Activated naive CD4-positive, alpha-beta T cell treated with anti-CD3 and anti-CD28 coated beads, Interleukin-2, amount 10 ng/mL, durations not matched to agents 7 days and 5 days (primary cell): ENCODE results near the gene EREG.
"Not testable (repeated sequence)": the region's sequence is repeated elsewhere in the genome, so short reads cannot be mapped to it uniquely, and the experiment has no call there.

ENCODE experiments used
- CTCF ChIA-PET: fragments of 350-600 bp; sonication (Branson Sonifier 250); formaldehyde crosslinking; loops from one replicate; lab custom pipeline; 2021; ENCODE audit warnings: antibody characterized with exemption; lab: Charles Lee
- DNase-seq: peaks from one replicate; pipeline ENCODE4 v3.0.0-alpha.2; 2020
- H3K27ac Mint-ChIP-seq: one replicate; pipeline ENCODE4 v1.8.0; 2021; ENCODE audit warnings: mild to moderate bottlenecking, moderate library complexity, mixed read lengths
- H3K27me3 Mint-ChIP-seq: one replicate; pipeline ENCODE4 v1.8.0; 2021; ENCODE audit warnings: mild to moderate bottlenecking, mixed read lengths
- H3K36me3 Mint-ChIP-seq: one replicate; pipeline ENCODE4 v1.8.0; 2021; ENCODE audit warnings: mixed read lengths
- H3K4me1 Mint-ChIP-seq: one replicate; pipeline ENCODE4 v1.8.0; 2021; ENCODE audit warnings: mixed read lengths
- H3K4me3 Mint-ChIP-seq: one replicate; pipeline ENCODE4 v1.8.0; 2021; ENCODE audit warnings: mild to moderate bottlenecking, moderate library complexity, mixed read lengths
- H3K9me3 Mint-ChIP-seq: one replicate; pipeline ENCODE4 v1.8.0; 2021; ENCODE audit warnings: mixed read lengths

EREG gene

GRCh38 chr4:74329307-74329706 lies 35.6 kb upstream of the EREG start:
- CTCF ChIA-PET, result interaction anchor here (0.8 kb wide), 1 partner anchor 294 kb away, joined by 3 read pairs; no protein-coding TSS in a partner anchor
- no peaks in the 10 kb centered on the region for H3K36me3 Mint-ChIP-seq
- H3K4me1 Mint-ChIP-seq, result no peaks in the 10 kb centered on the region
- peaks cover 5% of the 10 kb centered on the region for H3K27me3 Mint-ChIP-seq
- H3K9me3 Mint-ChIP-seq, result no peaks in the 10 kb centered on the region
- DNase-seq, result no peak
- no peak overlapping the region for H3K4me3 Mint-ChIP-seq
- H3K27ac Mint-ChIP-seq, result no peak overlapping the region

DNA sequence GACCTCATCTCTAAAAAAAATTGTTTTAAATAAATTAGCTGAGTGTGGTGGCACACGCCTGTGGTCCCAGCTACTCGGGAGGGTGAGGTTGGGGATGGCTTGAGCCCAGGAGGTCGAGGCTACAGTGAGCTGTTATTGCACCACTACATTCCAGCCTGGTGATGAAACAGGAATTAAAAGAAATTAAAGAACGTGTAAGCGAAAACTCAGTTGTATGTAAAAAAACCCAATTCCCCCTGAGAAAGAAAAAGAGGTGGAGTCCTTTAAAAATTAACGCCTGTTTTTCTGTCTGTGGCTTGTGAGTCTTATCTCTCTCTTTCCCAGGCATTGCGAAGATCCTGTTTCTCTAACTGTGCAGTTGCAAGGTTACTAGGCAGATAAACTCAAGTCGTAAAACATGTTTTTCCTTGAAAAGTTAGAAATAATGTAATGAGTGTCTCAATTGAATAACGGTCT lies 34.6 kb upstream of the EREG start:
- Mint-ChIP-seq H3K4me3 (no peak overlapping the region), H3K4me1 (no peaks in the 10 kb centered on the region), H3K27me3 (peaks cover 9% of the 10 kb centered on the region), H3K9me3 (no peaks in the 10 kb centered on the region), H3K36me3 (no peaks in the 10 kb centered on the region), H3K27ac (no peak overlapping the region)
- DNase-seq, result no peak
- CTCF ChIA-PET, result interaction anchor here (1.0 kb wide), 1 partner anchor 42 kb away, joined by 3 read pairs; no protein-coding TSS in a partner anchor

DNA sequence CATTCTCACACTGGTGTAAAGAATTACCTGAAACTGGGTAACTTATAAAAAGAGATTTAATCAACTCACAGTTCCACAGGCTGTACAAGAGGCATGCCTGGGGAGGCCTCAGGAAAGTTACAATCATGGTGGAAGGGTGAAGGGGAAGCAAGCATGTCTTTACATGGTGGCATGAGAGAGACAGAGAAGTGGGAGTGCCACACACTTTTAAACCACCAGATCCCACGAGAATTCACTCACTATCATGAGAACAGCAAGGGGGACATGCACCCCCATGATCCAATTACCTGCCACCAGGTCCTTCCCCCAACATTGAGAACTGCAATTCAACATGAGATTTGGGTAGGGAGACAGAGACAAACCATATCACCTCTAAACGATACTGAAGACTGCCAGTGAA lies 33.7 kb upstream of the EREG start:
- no peak for DNase-seq
- CTCF ChIA-PET, result interaction anchor here (1.0 kb wide), 1 partner anchor 41 kb away, joined by 3 read pairs; no protein-coding TSS in a partner anchor
- H3K4me3 Mint-ChIP-seq, result no peak overlapping the region
- no peaks in the 10 kb centered on the region for H3K36me3 Mint-ChIP-seq
- H3K27me3 Mint-ChIP-seq, result peaks cover 9% of the 10 kb centered on the region
- no peaks in the 10 kb centered on the region for H3K9me3 Mint-ChIP-seq
- H3K27ac Mint-ChIP-seq, result no peak overlapping the region
- H3K4me1 Mint-ChIP-seq, result no peaks in the 10 kb centered on the region

GRCh38 chr4:74331944-74332343 lies 33.0 kb upstream of the EREG start:
- H3K9me3 Mint-ChIP-seq, result no peaks in the 10 kb centered on the region
- CTCF ChIA-PET, result interaction anchor here (1.7 kb wide), 1 partner anchor 10 kb away, joined by 4 read pairs; no protein-coding TSS in a partner anchor
- no peaks in the 10 kb centered on the region for H3K4me1 Mint-ChIP-seq
- peaks cover 9% of the 10 kb centered on the region for H3K27me3 Mint-ChIP-seq
- DNase-seq, result no peak
- no peak overlapping the region for H3K27ac Mint-ChIP-seq
- H3K36me3 Mint-ChIP-seq, result no peaks in the 10 kb centered on the region
- H3K4me3 Mint-ChIP-seq, result no peak overlapping the region

GRCh38 chr4:74334636-74335035 lies 30.3 kb upstream of the EREG start:
- no peak overlapping the region for H3K4me3 Mint-ChIP-seq
- no peaks in the 10 kb centered on the region for H3K36me3 Mint-ChIP-seq
- peaks cover 5% of the 10 kb centered on the region for H3K27me3 Mint-ChIP-seq
- H3K27ac Mint-ChIP-seq, result no peak overlapping the region
- H3K9me3 Mint-ChIP-seq, result no peaks in the 10 kb centered on the region
- no peaks in the 10 kb centered on the region for H3K4me1 Mint-ChIP-seq
- DNase-seq, result no peak
- CTCF ChIA-PET, result no interaction called here

DNA sequence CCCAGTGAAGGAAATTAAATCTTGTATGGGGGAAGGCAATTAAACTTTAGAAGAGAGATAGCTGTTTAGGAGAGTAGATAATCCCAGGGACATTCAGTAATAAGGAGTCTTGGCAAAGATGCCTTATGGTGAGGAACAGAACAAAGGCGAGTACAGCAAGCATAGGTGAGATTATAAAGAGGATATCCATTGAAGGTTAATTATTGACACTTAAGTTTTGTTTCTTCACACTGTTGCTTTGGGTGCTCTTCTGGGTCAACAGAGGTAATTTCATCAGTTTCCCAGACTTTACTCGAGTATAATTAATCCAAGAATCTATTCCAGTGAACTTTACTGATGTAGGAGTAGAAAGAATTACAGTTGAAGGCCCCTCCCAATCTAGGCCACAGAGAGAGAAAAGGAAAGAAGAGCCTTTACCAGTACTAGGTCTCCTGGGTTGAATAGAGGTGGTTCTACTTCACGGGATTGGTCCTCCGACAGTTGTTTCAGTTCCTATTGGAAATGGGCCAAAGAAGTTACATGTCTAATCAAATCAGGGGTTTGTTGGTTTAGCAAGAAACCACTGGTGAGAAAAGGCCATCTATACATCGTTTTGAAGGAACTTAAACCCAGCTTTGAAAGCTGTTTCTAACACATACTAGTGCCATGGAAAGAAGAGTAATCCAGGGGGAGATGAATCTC lies 29.5 kb upstream of the EREG start:
- Mint-ChIP-seq H3K27me3 (peaks cover 5% of the 10 kb centered on the region), H3K4me3 (no peak overlapping the region), H3K4me1 (no peaks in the 10 kb centered on the region), H3K9me3 (no peaks in the 10 kb centered on the region), H3K36me3 (no peaks in the 10 kb centered on the region), H3K27ac (no peak overlapping the region)
- CTCF ChIA-PET, result no interaction called here
- DNase-seq, result no peak

GRCh38 chr4:74338792-74339333 lies 26.1 kb upstream of the EREG start:
- CTCF ChIA-PET, result no interaction called here
- Mint-ChIP-seq H3K4me3 (no peak overlapping the region), H3K9me3 (peaks cover 8% of the 10 kb centered on the region), H3K27ac (no peak overlapping the region), H3K36me3 (no peaks in the 10 kb centered on the region), H3K27me3 (peaks cover 5% of the 10 kb centered on the region), H3K4me1 (no peaks in the 10 kb centered on the region)
- DNase-seq, result no peak

GRCh38 chr4:74339501-74339900 lies 25.4 kb upstream of the EREG start:
- peaks cover 4% of the 10 kb centered on the region for H3K27me3 Mint-ChIP-seq
- CTCF ChIA-PET, result interaction anchor here (1.0 kb wide), 1 partner anchor 20 kb away, joined by 3 read pairs; no protein-coding TSS in a partner anchor
- H3K4me1 Mint-ChIP-seq, result no peaks in the 10 kb centered on the region
- H3K36me3 Mint-ChIP-seq, result no peaks in the 10 kb centered on the region
- no peak overlapping the region for H3K27ac Mint-ChIP-seq
- DNase-seq, result no peak
- H3K9me3 Mint-ChIP-seq, result peaks cover 12% of the 10 kb centered on the region
- no peak overlapping the region for H3K4me3 Mint-ChIP-seq

DNA sequence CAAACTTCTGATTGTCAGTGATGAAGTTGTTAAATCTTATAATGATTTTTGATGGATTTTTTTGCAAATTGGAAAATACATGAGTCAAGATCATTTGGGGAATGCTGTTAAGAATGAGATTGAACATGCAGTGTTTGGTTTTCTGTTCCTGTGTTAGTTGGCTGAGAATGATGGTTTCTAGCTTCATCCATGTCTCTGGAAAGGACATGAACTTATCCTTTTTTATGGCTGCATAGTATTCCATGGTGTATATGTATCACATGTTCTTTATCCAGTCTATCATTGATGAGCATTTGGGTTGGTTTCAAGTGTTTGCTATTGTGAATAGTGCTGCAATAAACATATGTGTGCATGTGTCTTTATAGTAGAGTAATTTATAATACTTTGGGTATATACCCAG lies 24.5 kb upstream of the EREG start:
- H3K4me3 Mint-ChIP-seq, H3K27me3 Mint-ChIP-seq, H3K36me3 Mint-ChIP-seq, DNase-seq, H3K4me1 Mint-ChIP-seq, H3K27ac Mint-ChIP-seq: not testable (repeated sequence)
- peaks cover 18% of the 10 kb centered on the region for H3K9me3 Mint-ChIP-seq
- CTCF ChIA-PET, result interaction anchor here (1.0 kb wide), 1 partner anchor 20 kb away, joined by 3 read pairs; no protein-coding TSS in a partner anchor

- no peak overlapping the region for H3K4me3 Mint-ChIP-seq
- H3K9me3 Mint-ChIP-seq, result peaks cover 18% of the 10 kb centered on the region
- no peaks in the 10 kb centered on the region for H3K36me3 Mint-ChIP-seq
- no peaks in the 10 kb centered on the region for H3K4me1 Mint-ChIP-seq
- H3K27me3 Mint-ChIP-seq, result no peaks in the 10 kb centered on the region
- CTCF ChIA-PET, result interaction anchor here (0.7 kb wide), 1 partner anchor 327 kb away, joined by 3 read pairs; no protein-coding TSS in a partner anchor
- DNase-seq, result no peak
- H3K27ac Mint-ChIP-seq, result no peak overlapping the region
Observed at GRCh38 chr4:74344031-74344430, 20.9 kb upstream of the EREG start.

DNA sequence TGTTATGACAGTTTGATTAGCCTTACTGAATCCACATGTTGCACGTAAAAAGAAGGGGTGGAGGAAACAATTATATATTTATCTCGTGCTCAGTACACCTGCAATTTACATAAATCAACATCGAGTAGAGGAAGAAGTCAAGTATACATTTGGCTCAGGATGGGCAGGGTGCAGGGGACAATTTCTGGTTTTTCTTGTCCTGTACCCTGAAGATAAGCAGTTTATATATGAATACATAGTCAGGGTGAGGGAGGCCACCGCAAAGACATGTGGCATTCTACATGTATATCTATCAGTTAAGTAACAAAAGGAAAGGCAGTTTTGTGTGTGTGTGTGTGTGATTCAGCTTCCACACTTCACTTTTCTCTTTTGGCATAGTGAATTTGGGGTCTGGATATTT lies 11.1 kb upstream of the EREG start:
- H3K4me1 Mint-ChIP-seq, result no peaks in the 10 kb centered on the region
- H3K36me3 Mint-ChIP-seq, result no peaks in the 10 kb centered on the region
- H3K27me3 Mint-ChIP-seq, result peaks cover 3% of the 10 kb centered on the region
- no peaks in the 10 kb centered on the region for H3K9me3 Mint-ChIP-seq
- H3K27ac Mint-ChIP-seq, result no peak overlapping the region
- DNase-seq, result no peak
- CTCF ChIA-PET, result no interaction called here
- no peak overlapping the region for H3K4me3 Mint-ChIP-seq

DNA sequence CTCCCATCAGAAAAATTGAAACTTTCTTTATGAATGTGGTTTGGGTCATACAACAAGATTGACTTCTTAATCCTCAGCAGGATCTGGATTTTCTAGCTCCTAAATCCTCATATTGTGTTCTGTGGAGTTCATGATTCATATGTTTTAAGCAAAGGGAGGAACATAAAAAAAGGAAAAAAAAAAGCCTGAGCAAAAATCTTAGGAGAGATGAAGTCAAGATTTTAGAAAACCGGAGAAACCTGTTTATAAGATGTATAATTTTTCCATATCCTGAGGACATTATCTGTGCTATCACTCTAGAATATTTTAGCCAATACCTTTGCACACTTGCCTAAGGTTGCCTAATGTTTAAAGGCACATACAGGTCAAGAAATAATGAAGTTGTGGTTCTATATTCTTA lies 7.0 kb upstream of the EREG start:
- Mint-ChIP-seq H3K27ac (no peak overlapping the region), H3K4me3 (no peak overlapping the region), H3K27me3 (peaks cover 3% of the 10 kb centered on the region), H3K9me3 (no peaks in the 10 kb centered on the region), H3K4me1 (no peaks in the 10 kb centered on the region), H3K36me3 (no peaks in the 10 kb centered on the region)
- CTCF ChIA-PET, result no interaction called here
- no peak for DNase-seq

GRCh38 chr4:74361671-74362070 lies 3.3 kb upstream of the EREG start:
- Mint-ChIP-seq H3K4me3 (no peak overlapping the region), H3K9me3 (no peaks in the 10 kb centered on the region), H3K27me3 (peaks cover 25% of the 10 kb centered on the region), H3K4me1 (peaks cover 16% of the 10 kb centered on the region), H3K36me3 (no peaks in the 10 kb centered on the region), H3K27ac (no peak overlapping the region)
- DNase-seq, result no peak
- CTCF ChIA-PET, result no interaction called here

DNA sequence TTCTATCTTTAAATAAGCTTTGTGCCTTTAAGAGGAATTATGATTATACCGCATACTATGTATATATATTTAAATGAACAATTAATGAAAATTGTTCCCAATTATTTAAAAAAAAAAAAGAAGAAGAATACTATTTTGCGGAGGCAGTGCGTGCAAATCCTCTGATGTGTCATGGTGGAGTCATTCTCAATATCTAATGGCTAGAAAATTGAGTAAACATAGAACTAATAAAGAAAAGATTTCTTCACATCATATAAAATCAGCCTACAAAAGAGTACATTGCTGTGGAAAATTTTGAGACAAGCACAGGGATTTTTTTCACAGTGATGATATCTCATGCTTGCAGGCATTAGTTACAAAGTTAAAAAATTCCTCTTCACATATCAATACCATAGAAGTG lies 2.6 kb upstream of the EREG start:
- DNase-seq, result no peak

DNA sequence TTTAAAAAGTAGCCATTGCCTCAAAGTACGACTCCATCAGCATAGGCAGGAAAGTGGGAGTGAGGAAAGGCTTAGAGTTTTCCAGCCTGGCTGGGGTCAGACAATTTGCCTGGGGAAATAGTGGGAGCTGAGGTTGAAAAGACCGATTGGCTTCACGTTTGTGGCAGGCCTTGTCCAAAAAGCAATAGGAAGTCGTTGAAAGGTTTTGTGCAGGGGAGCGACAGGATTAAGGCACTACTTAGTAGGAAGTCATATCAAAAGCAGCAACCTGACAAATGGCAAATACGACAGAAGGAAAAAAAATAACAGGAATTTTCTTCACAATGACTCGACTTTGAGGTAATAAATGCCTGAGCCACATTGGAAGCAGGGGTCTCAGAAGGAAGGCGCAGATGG lies 691 bp upstream of the EREG start:
- Mint-ChIP-seq H3K4me3 (no peak overlapping the region), H3K9me3 (no peaks in the 10 kb centered on the region), H3K27ac (no peak overlapping the region), H3K4me1 (peaks cover 16% of the 10 kb centered on the region), H3K27me3 (peaks cover 25% of the 10 kb centered on the region), H3K36me3 (no peaks in the 10 kb centered on the region)
- DNase-seq, result no peak
- CTCF ChIA-PET, result no interaction called here

More for the DNA sequence above, 2.6 kb upstream of the EREG start:
- CTCF ChIA-PET, result no interaction called here
- Mint-ChIP-seq H3K4me1 (peaks cover 16% of the 10 kb centered on the region), H3K27ac (no peak overlapping the region), H3K27me3 (peaks cover 25% of the 10 kb centered on the region), H3K4me3 (no peak overlapping the region), H3K9me3 (no peaks in the 10 kb centered on the region), H3K36me3 (no peaks in the 10 kb centered on the region)
